Astrocyte of the spinal cord (primary cell): Measurements from ENCODE around the gene TMEM86A.
A peak's percentile ranks its signal among the peaks of the same experiment; 100 is the strongest.

Experiments
- DNase-seq: peaks from one replicate; pipeline ENCODE4 v3.0.0; 2011; ENCODE audit warnings: low read depth, low spot score
- H3K4me3 ChIP-seq: 2 replicates; pipeline ENCODE4 v1.5.1; 2011; ENCODE audit warnings: low read depth, mild to moderate bottlenecking, low read length, moderate library complexity
- in situ Hi-C: cut with HindIII; loops from 2 replicates; pipeline ENCODE4 v1.10.0; 2017; ENCODE audit warnings: low sequenced_read_pairs
- TF ChIP-seq, protein P1 (sequence below): IDR thresholded peaks from 2 replicates; pipeline ENCODE4 v1.5.1; 2012; ENCODE audit warnings: low read depth, mild to moderate bottlenecking, low read length, inconsistent platforms

Gene TMEM86A

DNA sequence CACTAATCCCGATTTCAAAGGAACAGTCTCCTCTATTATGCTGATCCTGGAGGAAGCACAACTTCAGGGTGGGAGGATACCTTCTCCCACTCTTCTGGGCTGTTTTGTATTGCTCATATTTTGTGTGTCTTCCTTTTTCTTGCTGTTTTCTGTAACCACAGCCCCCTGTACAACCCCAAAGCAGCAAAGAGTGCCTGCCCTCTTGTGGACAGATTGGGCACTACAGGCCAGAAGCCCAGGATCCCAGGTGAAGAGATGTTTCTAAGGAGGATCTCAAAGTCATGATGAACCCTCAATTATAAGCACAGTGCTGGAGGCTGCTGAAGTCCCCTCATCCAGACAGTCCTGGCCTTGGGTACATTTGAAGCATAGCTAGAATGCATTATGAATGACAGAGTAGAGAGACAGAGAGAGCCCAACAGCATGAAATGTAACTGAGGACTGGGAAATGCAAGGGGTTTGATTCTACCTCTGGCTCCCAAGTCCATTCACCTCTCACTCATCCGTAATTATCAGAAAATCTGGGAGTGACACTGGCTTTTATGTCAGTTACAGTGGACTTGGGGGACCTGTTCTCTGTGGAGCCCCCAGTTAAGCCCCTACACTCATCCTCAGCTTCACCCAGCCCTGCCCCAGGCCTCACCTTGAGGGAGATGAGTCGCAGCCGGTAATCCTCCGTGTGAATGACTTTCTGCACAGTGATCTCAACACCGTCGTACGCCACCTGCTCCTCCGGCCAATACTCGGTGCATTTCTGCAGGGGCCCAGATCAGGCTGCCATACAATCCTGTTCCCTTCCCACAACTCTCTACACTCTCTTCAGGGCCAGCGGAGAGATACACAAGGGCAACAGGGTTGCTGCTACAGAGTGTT lies 33.6 kb downstream of the TMEM86A start:
- no peak overlapping the region for H3K4me3 ChIP-seq
- peak; percentile 37 for DNase-seq
- in situ Hi-C loops: no loop called here
- TF ChIP-seq, protein P1, sequence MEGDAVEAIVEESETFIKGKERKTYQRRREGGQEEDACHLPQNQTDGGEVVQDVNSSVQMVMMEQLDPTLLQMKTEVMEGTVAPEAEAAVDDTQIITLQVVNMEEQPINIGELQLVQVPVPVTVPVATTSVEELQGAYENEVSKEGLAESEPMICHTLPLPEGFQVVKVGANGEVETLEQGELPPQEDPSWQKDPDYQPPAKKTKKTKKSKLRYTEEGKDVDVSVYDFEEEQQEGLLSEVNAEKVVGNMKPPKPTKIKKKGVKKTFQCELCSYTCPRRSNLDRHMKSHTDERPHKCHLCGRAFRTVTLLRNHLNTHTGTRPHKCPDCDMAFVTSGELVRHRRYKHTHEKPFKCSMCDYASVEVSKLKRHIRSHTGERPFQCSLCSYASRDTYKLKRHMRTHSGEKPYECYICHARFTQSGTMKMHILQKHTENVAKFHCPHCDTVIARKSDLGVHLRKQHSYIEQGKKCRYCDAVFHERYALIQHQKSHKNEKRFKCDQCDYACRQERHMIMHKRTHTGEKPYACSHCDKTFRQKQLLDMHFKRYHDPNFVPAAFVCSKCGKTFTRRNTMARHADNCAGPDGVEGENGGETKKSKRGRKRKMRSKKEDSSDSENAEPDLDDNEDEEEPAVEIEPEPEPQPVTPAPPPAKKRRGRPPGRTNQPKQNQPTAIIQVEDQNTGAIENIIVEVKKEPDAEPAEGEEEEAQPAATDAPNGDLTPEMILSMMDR: peak; percentile 100

DNA sequence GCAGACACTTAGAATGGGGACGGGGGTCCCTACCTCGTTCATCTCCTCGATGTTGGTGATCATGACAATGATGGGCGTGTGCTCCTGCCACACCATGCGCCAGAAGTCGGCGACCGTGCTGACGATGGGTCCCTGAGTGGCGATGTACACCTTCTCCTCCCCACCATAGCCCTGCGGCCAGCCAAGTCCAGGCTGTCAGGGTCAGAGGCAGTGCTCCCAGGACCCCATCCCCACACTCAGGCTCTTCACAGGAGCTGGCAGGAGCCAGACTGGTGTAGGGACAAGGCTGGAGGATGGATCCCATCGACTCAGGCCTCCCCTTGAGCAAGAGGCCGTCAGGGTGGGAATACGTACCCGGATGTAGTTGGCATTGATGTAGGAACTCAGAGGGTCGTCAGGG lies 34.6 kb downstream of the TMEM86A start:
- TF ChIP-seq, protein P1: no peak
- in situ Hi-C loops: no loop called here
- no peak overlapping the region for H3K4me3 ChIP-seq
- no peak for DNase-seq

DNA sequence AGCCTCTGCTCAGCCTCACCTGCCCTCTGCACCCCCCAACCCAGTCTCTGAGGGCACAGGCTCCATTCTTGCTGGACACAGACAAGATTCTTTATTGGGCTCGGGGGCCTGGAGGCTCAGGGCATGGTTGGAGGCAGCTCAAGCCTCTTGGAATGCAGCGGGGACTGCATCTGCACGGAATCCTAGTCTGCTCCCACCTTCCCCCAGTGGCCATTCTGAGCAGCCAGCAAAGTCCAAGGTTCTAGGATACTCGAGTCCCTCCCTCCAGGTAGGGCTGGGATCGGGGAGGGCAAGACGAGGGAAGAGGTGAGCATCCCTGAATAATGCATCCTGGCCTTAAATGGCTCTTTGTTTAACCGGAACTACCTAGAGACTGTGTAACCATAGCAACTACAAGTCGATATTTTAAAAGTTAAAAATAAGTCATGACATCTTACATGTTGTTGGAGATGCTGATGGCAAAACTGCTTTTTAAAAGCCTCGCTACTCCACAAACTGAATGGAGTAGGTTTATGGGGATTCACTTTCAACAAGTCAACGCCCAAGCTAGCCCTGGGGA lies 38.1 kb downstream of the TMEM86A start:
- H3K4me3 ChIP-seq: no peak overlapping the region
- no peak for DNase-seq
- in situ Hi-C loops: no loop called here
- TF ChIP-seq, protein P1: no peak

DNA sequence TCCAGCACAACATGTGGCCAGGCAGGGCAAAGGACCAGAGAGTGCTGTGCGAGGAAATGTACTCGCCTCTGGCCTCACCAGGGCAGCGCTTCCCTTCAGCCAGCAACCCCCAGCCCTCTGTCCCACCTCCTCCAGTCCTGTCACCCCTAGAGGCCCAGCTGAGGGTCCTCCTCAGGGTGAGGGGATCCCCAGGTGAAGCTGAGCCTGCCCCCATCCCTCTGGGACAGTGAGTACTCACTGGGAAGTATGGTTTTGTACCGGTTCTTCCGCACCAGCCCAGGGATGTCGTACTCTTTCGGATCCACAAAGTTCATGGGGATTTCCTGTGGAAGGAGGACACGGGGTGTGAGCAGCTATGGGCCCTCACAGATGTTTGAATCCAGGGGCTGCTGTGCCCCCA lies 39.1 kb downstream of the TMEM86A start:
- in situ Hi-C loops: no loop called here
- no peak for DNase-seq
- no peak overlapping the region for H3K4me3 ChIP-seq
- TF ChIP-seq, protein P1: no peak

DNA sequence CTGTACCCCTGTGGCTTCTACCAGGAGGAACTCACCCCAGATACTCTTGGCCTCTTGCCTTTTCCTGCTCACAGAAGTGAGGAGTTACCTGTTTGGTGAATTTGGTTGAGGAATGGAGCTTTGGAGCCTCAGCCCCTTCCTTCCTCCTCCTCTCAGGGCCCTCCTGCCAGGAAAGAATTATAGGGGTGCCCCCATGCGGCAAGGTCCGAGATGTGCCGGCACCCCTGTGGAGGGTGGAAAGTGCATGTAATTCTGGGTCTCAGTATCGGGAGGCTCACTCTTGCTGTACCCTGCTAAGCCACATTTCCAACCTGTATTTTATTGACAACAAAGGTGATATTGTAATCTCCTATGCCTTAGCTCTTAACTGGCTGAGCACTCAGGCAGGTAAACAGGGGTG lies 41.1 kb downstream of the TMEM86A start:
- TF ChIP-seq, protein P1: no peak
- in situ Hi-C loops: no loop called here
- no peak overlapping the region for H3K4me3 ChIP-seq
- DNase-seq: no peak

DNA sequence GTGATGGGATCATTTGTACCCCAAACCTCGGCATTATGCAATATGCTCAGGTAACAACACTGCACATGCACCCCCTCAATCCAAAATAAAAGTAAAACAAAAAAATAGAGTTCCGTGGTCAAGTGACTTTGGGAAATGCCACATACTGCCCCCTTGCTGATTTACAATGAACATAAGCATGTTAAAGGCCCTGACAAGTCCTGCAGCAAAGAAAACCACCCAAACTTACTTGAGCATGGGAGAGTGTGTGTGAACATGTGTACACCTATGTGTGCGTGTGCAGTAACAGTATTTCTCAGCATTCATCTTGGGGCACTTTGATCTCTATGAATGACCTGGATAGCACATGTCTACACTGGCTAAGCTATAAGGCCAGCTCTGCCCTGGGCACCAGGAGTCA lies 43.2 kb downstream of the TMEM86A start:
- no peak overlapping the region for H3K4me3 ChIP-seq
- TF ChIP-seq, protein P1: no peak
- in situ Hi-C loops: no loop called here
- no peak for DNase-seq
